CD14-positive monocyte (primary cell): ENCODE measurements around the gene TMEM238. TPM values are rescaled to one million over a fixed set of nuclear protein-coding genes. Genes with fewer than 3 reads are reported as not detected.

Experiments
- DNase-seq, 3 donors: peaks; one replicate each; pipeline ENCODE4 v3.0.0-alpha.2; 2011 to 2022
- H2AFZ ChIP-seq: 2 replicates; pipeline ENCODE4 v1.6.0; 2012; ENCODE audit warnings: mild to moderate bottlenecking, low read depth, low read length, inconsistent platforms; ENCODE audit not compliant: insufficient read depth, poor library complexity, severe bottlenecking
- H3K27ac ChIP-seq, 2 donors: 1 replicate in 1 of 2; 2 replicates in 1 of 2; pipeline ENCODE4 v1.5.1; 2012 to 2013; ENCODE audit warnings: low read length in 2 of 2, control low read depth in 1 of 2, inconsistent platforms in 1 of 2, low read depth in 1 of 2, mild to moderate bottlenecking in 1 of 2
- H3K27me3 ChIP-seq, 2 donors: one replicate each; pipeline versions ENCODE4 v1.6.0 to v1.6.1; 2011 to 2013; ENCODE audit warnings: low read length in 2 of 2; ENCODE audit not compliant: control insufficient read depth in 2 of 2, insufficient read depth in 2 of 2
- H3K36me3 ChIP-seq, 2 donors: replicated peaks in 1 of 2; 1 replicate in 1 of 2; 2 replicates in 1 of 2; pipeline versions ENCODE4 v1.5.1 to v1.6.1; 2012 to 2013; ENCODE audit warnings: low read length in 2 of 2, control low read depth in 1 of 2, inconsistent platforms in 1 of 2, mild to moderate bottlenecking in 1 of 2; ENCODE audit not compliant: insufficient read depth in 2 of 2, control insufficient read depth in 1 of 2
- H3K4me1 ChIP-seq, 2 donors: 1 replicate in 1 of 2; 2 replicates in 1 of 2; pipeline versions ENCODE4 v1.5.1 to v1.6.1; 2012 to 2013; ENCODE audit warnings: low read length in 2 of 2, control low read depth in 1 of 2, inconsistent platforms in 1 of 2, mild to moderate bottlenecking in 1 of 2, moderate library complexity in 1 of 2; ENCODE audit not compliant: insufficient read depth in 2 of 2, control insufficient read depth in 1 of 2
- H3K4me2 ChIP-seq: replicated peaks from 2 replicates; pipeline ENCODE3; 2012; ENCODE audit warnings: low read length, moderate library complexity, mild to moderate bottlenecking; ENCODE audit not compliant: poor library complexity, severe bottlenecking; ENCODE audit errors: extremely low read depth
- H3K4me3 ChIP-seq, 3 experiments: fragments of 200-600 bp in 1 of 3; sonication (generic) in 1 of 3; replicated peaks in 1 of 3; 1 replicate in 2 of 3; 2 replicates in 1 of 3; pipeline ENCODE4 v1.5.1; 2011 to 2013; ENCODE audit warnings: low read length in 3 of 3, mild to moderate bottlenecking in 3 of 3, control low read depth in 2 of 3, low read depth in 2 of 3, inconsistent platforms in 1 of 3, moderate library complexity in 1 of 3
- H3K79me2 ChIP-seq: 2 replicates; pipeline ENCODE4 v1.6.0; 2012; ENCODE audit warnings: mild to moderate bottlenecking, control low read depth, inconsistent platforms, low read length, moderate library complexity; ENCODE audit not compliant: insufficient read depth
- H3K9ac ChIP-seq: 2 replicates; pipeline ENCODE4 v1.6.0; 2017; ENCODE audit warnings: low read length, mild to moderate bottlenecking; ENCODE audit not compliant: insufficient read depth, poor library complexity, severe bottlenecking
- H3K9me3 ChIP-seq, 2 donors: replicated peaks in 1 of 2; 1 replicate in 1 of 2; 2 replicates in 1 of 2; pipeline versions ENCODE4 v1.5.1 to v1.6.1; 2012 to 2013; ENCODE audit warnings: low read length in 2 of 2, control low read depth in 1 of 2; ENCODE audit not compliant: control insufficient read depth in 1 of 2, insufficient read depth in 1 of 2
- H4K20me1 ChIP-seq: 2 replicates; pipeline ENCODE4 v1.6.0; 2012; ENCODE audit warnings: mild to moderate bottlenecking, low read length, control low read depth, moderate library complexity; ENCODE audit not compliant: insufficient read depth
- H3K27ac Mint-ChIP-seq, 7 donors: one replicate each; pipeline ENCODE4 v1.8.0; 2020; ENCODE audit warnings: mild to moderate bottlenecking in 7 of 7, mixed read lengths in 7 of 7, moderate library complexity in 6 of 7, inconsistent platforms in 2 of 7
- H3K27me3 Mint-ChIP-seq, 3 donors: one replicate each; pipeline ENCODE4 v1.8.0; 2021 to 2022; ENCODE audit warnings: low read depth in 3 of 3, mild to moderate bottlenecking in 3 of 3, mixed read lengths in 3 of 3, moderate library complexity in 3 of 3, inconsistent platforms in 1 of 3
- H3K36me3 Mint-ChIP-seq, 2 donors: one replicate each; pipeline ENCODE4 v1.8.0; 2020; ENCODE audit warnings: mixed read lengths in 2 of 2, inconsistent platforms in 1 of 2, mild to moderate bottlenecking in 1 of 2
- H3K4me1 Mint-ChIP-seq: one replicate; pipeline ENCODE4 v1.8.0; 2020; ENCODE audit warnings: mild to moderate bottlenecking, mixed read lengths
- H3K4me3 Mint-ChIP-seq, 2 donors: one replicate each; pipeline ENCODE4 v1.8.0; 2020; ENCODE audit warnings: mild to moderate bottlenecking in 2 of 2, mixed read lengths in 2 of 2, moderate library complexity in 1 of 2
- H3K9me3 Mint-ChIP-seq, 7 donors: one replicate each; pipeline ENCODE4 v1.8.0; 2020 to 2022; ENCODE audit warnings: mixed read lengths in 7 of 7, mild to moderate bottlenecking in 6 of 7, moderate library complexity in 6 of 7, inconsistent platforms in 2 of 7
- WGBS: methylation state at CpG from one replicate; pipeline ENCODE4 v1.1.5; 2013; ENCODE audit warnings: missing lambda C conversion rate; ENCODE audit not compliant: insufficient coverage; 5-methylcytosine and 5-hydroxymethylcytosine counted together
- intact Hi-C, 2 donors: fragments of 100-400 bp; cut with micrococcal nuclease; formaldehyde crosslinking; loops; one replicate each; pipeline versions ENCODE4 v1.15.0 to v1.15.1; 2023
- polyA plus RNA-seq, 3 donors: library from polyadenylated mRNA; depleted of rRNA in 1 of 3; unstranded in 2 of 3; stranded (reverse) in 1 of 3; fragments of 300-500 nt in 2 of 3; fragments of >200 nt in 1 of 3; fragmentation: Illumina TruSeq in 2 of 3; gene quantifications; 1 replicate in 2 of 3; 2 replicates in 1 of 3; pipeline ENCODE4 v1.2.3, GENCODE V29; 2012 to 2021
- TF ChIP-seq, protein P1 (sequence below): fragments of 200-600 bp; IDR thresholded peaks from one replicate; pipeline ENCODE4 v1.8.0; 2022; ENCODE audit warnings: antibody characterized with exemption, mild to moderate bottlenecking

TMEM238 gene
- polyA plus RNA-seq, 3 donors = not detected

DNA sequence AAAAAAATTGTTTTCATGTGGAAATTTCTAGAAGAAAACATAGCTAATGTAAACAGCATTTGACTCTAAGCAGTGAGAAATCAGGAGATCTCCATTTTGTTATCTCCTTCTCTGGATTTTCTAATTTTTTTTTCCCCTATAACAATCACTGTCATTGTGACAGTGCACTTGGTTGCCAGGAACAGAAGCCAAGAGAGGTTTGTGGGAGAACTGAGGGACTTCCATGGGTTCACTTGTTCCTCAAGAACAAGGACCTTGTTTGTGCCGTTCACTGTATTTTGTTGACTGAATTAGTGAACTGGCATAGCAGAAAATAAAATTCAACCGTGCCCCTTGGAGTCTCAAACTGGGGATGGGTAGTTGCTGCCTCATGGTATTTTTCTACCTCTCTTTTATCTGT is 42.0 kb upstream of the TMEM238 start:
- WGBS = 80% methylated on average over 1 of the region's 2 CpGs
- Mint-ChIP-seq H3K27ac (no peak overlapping the region), H3K4me3 (no peak overlapping the region), H3K9me3 (peaks cover 0 to 12% (median 6%) of the 10 kb centered on the region in 7 donors), H3K27me3 (peaks cover 10 to 31% (median 14%) of the 10 kb centered on the region in 3 donors), H3K4me1 (no peaks in the 10 kb centered on the region), H3K36me3 (no peaks in the 10 kb centered on the region)
- Histone ChIP-seq H3K27me3 (no peaks in the 10 kb centered on the region), H3K4me2 (no peak overlapping the region), H3K4me3 (no peak overlapping the region), H3K4me1 (no peaks in the 10 kb centered on the region), H3K79me2 (no peaks in the 10 kb centered on the region), H3K9ac (no peak overlapping the region), H4K20me1 (no peaks in the 10 kb centered on the region), H3K9me3 (peaks cover 0 to 11% of the 10 kb centered on the region in 2 donors), H3K36me3 (no peaks in the 10 kb centered on the region), H3K27ac (no peak overlapping the region), H2AFZ (no peak overlapping the region)
- intact Hi-C loops = loop anchor here in 1 of 2 donors (10.0 kb wide), 1 partner anchor 281 kb away; the partner anchor contains the start of gene TNNT1
- TF ChIP-seq, protein P1, sequence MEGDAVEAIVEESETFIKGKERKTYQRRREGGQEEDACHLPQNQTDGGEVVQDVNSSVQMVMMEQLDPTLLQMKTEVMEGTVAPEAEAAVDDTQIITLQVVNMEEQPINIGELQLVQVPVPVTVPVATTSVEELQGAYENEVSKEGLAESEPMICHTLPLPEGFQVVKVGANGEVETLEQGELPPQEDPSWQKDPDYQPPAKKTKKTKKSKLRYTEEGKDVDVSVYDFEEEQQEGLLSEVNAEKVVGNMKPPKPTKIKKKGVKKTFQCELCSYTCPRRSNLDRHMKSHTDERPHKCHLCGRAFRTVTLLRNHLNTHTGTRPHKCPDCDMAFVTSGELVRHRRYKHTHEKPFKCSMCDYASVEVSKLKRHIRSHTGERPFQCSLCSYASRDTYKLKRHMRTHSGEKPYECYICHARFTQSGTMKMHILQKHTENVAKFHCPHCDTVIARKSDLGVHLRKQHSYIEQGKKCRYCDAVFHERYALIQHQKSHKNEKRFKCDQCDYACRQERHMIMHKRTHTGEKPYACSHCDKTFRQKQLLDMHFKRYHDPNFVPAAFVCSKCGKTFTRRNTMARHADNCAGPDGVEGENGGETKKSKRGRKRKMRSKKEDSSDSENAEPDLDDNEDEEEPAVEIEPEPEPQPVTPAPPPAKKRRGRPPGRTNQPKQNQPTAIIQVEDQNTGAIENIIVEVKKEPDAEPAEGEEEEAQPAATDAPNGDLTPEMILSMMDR = no peak
- DNase-seq = no peak

DNA sequence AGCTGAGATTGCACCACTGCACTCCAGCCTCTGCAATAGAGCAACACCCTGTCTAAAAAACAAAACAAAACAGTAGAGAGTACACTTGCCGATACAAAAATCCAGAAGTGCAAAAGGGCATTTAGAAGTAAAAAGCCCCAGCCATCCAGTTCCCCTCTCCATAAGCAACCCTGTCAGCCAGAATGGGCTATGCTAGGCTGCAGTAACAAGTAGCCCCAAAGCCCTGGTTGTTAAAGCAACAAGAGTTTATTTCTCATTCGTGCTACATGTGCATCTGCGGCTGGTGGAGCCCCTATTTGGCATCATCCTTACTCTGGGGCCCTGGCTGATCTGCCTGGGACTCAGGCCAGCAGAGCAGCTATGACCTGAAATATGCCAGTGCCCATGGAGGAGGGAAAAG is 40.4 kb upstream of the TMEM238 start:
- Histone ChIP-seq H3K9me3 (no peaks in the 10 kb centered on the region), H3K36me3 (no peaks in the 10 kb centered on the region), H3K4me2 (no peak overlapping the region), H3K4me1 (no peaks in the 10 kb centered on the region), H4K20me1 (no peaks in the 10 kb centered on the region), H3K9ac (no peak overlapping the region), H3K79me2 (no peaks in the 10 kb centered on the region), H3K4me3 (no peak overlapping the region), H3K27ac (no peak overlapping the region), H3K27me3 (no peaks in the 10 kb centered on the region), H2AFZ (no peak overlapping the region)
- intact Hi-C loops = loop anchor here in 1 of 2 donors (10.0 kb wide), 1 partner anchor 280 kb away; the partner anchor contains the start of gene TNNT1
- DNase-seq = no peak
- Mint-ChIP-seq H3K4me1 (no peaks in the 10 kb centered on the region), H3K9me3 (peaks cover 0 to 2% (median 0%) of the 10 kb centered on the region in 7 donors), H3K36me3 (no peaks in the 10 kb centered on the region), H3K4me3 (no peak overlapping the region), H3K27ac (no peak overlapping the region), H3K27me3 (peaks cover 10 to 29% (median 15%) of the 10 kb centered on the region in 3 donors)
- WGBS = 89% methylated on average over 1 of the region's 3 CpGs
- TF ChIP-seq, protein P1 = no peak
